HEK293T (cell line): ENCODE data around the gene PIEZO2.

Source experiments
- CTCF ChIA-PET: fragments of 350-600 bp; formaldehyde crosslinking; extraction: SDS; loops from one replicate; lab custom pipeline; 2021; ENCODE audit warnings: antibody characterized with exemption, inconsistent platforms; lab: Yijun Ruan, JAX
- POLR2A ChIA-PET: fragments of 350-600 bp; formaldehyde crosslinking; extraction: SDS; loops from one replicate; lab custom pipeline; 2020; ENCODE audit warnings: antibody characterized with exemption, inconsistent platforms; lab: Yijun Ruan, JAX
- DNase-seq: peaks from one replicate; pipeline ENCODE4 v3.0.0; 2012; ENCODE audit warnings: mixed read lengths; ENCODE audit errors: extremely low spot score
- ARNT ChIP-seq: fragments of 450-650 bp; IDR thresholded peaks from 2 replicates; pipeline ENCODE4 v1.6.1; 2017; ENCODE audit warnings: mild to moderate bottlenecking
- BHLHE40 ChIP-seq: fragments of 450-650 bp; IDR thresholded peaks from 2 replicates; pipeline ENCODE4 v1.6.1; 2016; ENCODE audit warnings: mild to moderate bottlenecking, moderate library complexity, borderline replicate concordance
- CTBP1 ChIP-seq: fragments of 450-650 bp; IDR thresholded peaks from 2 replicates; pipeline ENCODE4 v1.6.1; 2016; ENCODE audit warnings: borderline replicate concordance
- ELF4 ChIP-seq: fragments of 450-650 bp; IDR thresholded peaks from 2 replicates; pipeline ENCODE4 v1.6.1; 2017; ENCODE audit warnings: antibody characterized with exemption
- FOXA1 ChIP-seq: fragments of 450-650 bp; IDR thresholded peaks from 2 replicates; pipeline ENCODE4 v1.6.1; 2016; ENCODE audit warnings: mild to moderate bottlenecking
- FOXK2 ChIP-seq: fragments of 450-650 bp; IDR thresholded peaks from 2 replicates; pipeline ENCODE4 v1.6.1; 2016; ENCODE audit warnings: mild to moderate bottlenecking
- FOXM1 ChIP-seq: fragments of 450-650 bp; IDR thresholded peaks from 2 replicates; pipeline ENCODE4 v1.6.1; 2017; ENCODE audit warnings: mild to moderate bottlenecking, borderline replicate concordance
- HDGF ChIP-seq: fragments of 450-650 bp; IDR thresholded peaks from 2 replicates; pipeline ENCODE4 v1.6.1; 2017; ENCODE audit warnings: antibody characterized with exemption, borderline replicate concordance
- L3MBTL2 ChIP-seq: fragments of 450-650 bp; conservative IDR thresholded peaks from 2 replicates; pipeline ENCODE4 v1.6.1; 2016; ENCODE audit warnings: mild to moderate bottlenecking
- LEF1 ChIP-seq: fragments of 450-650 bp; IDR thresholded peaks from 2 replicates; pipeline ENCODE4 v1.6.1; 2017; ENCODE audit warnings: mild to moderate bottlenecking, borderline replicate concordance
- NFRKB ChIP-seq: fragments of 450-650 bp; IDR thresholded peaks from 2 replicates; pipeline ENCODE4 v1.6.1; 2016; ENCODE audit warnings: mild to moderate bottlenecking, moderate library complexity
- PKNOX1 ChIP-seq: fragments of 450-650 bp; IDR thresholded peaks from 2 replicates; pipeline ENCODE4 v1.6.1; 2016
- SP1 ChIP-seq: fragments of 450-650 bp; IDR thresholded peaks from 2 replicates; pipeline ENCODE4 v1.6.1; 2017
- SUZ12 ChIP-seq: fragments of 450-650 bp; IDR thresholded peaks from 2 replicates; pipeline ENCODE4 v1.6.1; 2016; ENCODE audit warnings: mild to moderate bottlenecking
- TARDBP ChIP-seq: fragments of 450-650 bp; IDR thresholded peaks from 2 replicates; pipeline ENCODE4 v1.6.1; 2016
- ZNF384 ChIP-seq: fragments of 450-650 bp; IDR thresholded peaks from 2 replicates; pipeline ENCODE4 v1.6.1; 2016

The PIEZO2 gene

GRCh38 chr18:10688766-10689165, 460.6 kb downstream of the PIEZO2 start:
- TF ChIP-seq NFRKB (no peak), SUZ12 (no peak), ELF4 (no peak), FOXM1 (no peak), SP1 (no peak), HDGF (no peak), FOXK2 (no peak), FOXA1 (no peak), LEF1 (no peak), TARDBP (no peak), CTBP1 (no peak)
- no peak for DNase-seq
- ChIA-PET POLR2A (no interaction called here), CTCF (no interaction called here)

GRCh38 chr18:10687161-10687925, 462.0 kb downstream of the PIEZO2 start:
- no peak for DNase-seq
- ChIA-PET POLR2A (no interaction called here), CTCF (no interaction called here)
- TF ChIP-seq L3MBTL2: no peak
- TF ChIP-seq HDGF: no peak
- TF ChIP-seq NFRKB: no peak
- TF ChIP-seq SUZ12: no peak

GRCh38 chr18:10686308-10686707, 463.1 kb downstream of the PIEZO2 start:
- TF ChIP-seq FOXK2: no peak
- TF ChIP-seq L3MBTL2: no peak
- no peak for TF ChIP-seq ZNF384
- no peak for TF ChIP-seq TARDBP
- TF ChIP-seq CTBP1: no peak
- no peak for TF ChIP-seq NFRKB
- TF ChIP-seq FOXA1: no peak
- no peak for TF ChIP-seq FOXM1
- no peak for TF ChIP-seq HDGF
- TF ChIP-seq BHLHE40: no peak
- no peak for TF ChIP-seq SP1
- TF ChIP-seq LEF1: no peak
- no peak for TF ChIP-seq SUZ12
- no peak for TF ChIP-seq ARNT
- TF ChIP-seq PKNOX1: no peak
- ChIA-PET POLR2A (no interaction called here), CTCF (interaction anchor here (0.6 kb wide), 1 partner anchor 13 kb away, joined by 3 read pairs; no protein-coding TSS in a partner anchor)
- no peak for DNase-seq

GRCh38 chr18:10685484-10685883, 463.9 kb downstream of the PIEZO2 start:
- TF ChIP-seq ELF4: no peak
- TF ChIP-seq HDGF: no peak
- TF ChIP-seq NFRKB: no peak
- POLR2A ChIA-PET: no interaction called here
- CTCF ChIA-PET: no interaction called here
- no peak for DNase-seq

GRCh38 chr18:10682368-10682714, 467.0 kb downstream of the PIEZO2 start:
- CTCF ChIA-PET: no interaction called here
- POLR2A ChIA-PET: no interaction called here
- no peak for DNase-seq
- TF ChIP-seq FOXA1: no peak
- no peak for TF ChIP-seq PKNOX1
- no peak for TF ChIP-seq FOXK2
- TF ChIP-seq ZNF384: no peak
- TF ChIP-seq ARNT: no peak
- no peak for TF ChIP-seq FOXM1
- TF ChIP-seq NFRKB: no peak
- no peak for TF ChIP-seq ELF4
- no peak for TF ChIP-seq L3MBTL2
- no peak for TF ChIP-seq CTBP1
- no peak for TF ChIP-seq HDGF
- no peak for TF ChIP-seq SP1

- POLR2A ChIA-PET: no interaction called here
- no peak for DNase-seq
- CTCF ChIA-PET: no interaction called here
- no peak for TF ChIP-seq FOXA1
- TF ChIP-seq NFRKB: no peak
- no peak for TF ChIP-seq FOXM1
- no peak for TF ChIP-seq LEF1
Measured at GRCh38 chr18:10681581-10682367, 467.6 kb downstream of the PIEZO2 start.

- DNase-seq: no peak
- TF ChIP-seq FOXK2: no peak
- no peak for TF ChIP-seq ARNT
- TF ChIP-seq L3MBTL2: no peak
- no peak for TF ChIP-seq BHLHE40
- TF ChIP-seq NFRKB: no peak
- no peak for TF ChIP-seq SP1
- TF ChIP-seq LEF1: no peak
- no peak for TF ChIP-seq ZNF384
- TF ChIP-seq HDGF: no peak
- no peak for TF ChIP-seq FOXM1
- TF ChIP-seq ELF4: no peak
- no peak for TF ChIP-seq CTBP1
- ChIA-PET CTCF (no interaction called here), POLR2A (no interaction called here)
Measured at GRCh38 chr18:10680271-10680596, 469.1 kb downstream of the PIEZO2 start.
